Germinal center (tissue), 1 donor: ENCODE data around the gene HIF3A.

Experiments used
- DNase-seq: peaks from one replicate; pipeline ENCODE4 v3.0.0; 2012; ENCODE audit warnings: mixed read lengths, low spot score

Gene HIF3A

GRCh38 chr19:46384396-46384795, 87.6 kb downstream of the HIF3A start:
- no peak for DNase-seq

DNA sequence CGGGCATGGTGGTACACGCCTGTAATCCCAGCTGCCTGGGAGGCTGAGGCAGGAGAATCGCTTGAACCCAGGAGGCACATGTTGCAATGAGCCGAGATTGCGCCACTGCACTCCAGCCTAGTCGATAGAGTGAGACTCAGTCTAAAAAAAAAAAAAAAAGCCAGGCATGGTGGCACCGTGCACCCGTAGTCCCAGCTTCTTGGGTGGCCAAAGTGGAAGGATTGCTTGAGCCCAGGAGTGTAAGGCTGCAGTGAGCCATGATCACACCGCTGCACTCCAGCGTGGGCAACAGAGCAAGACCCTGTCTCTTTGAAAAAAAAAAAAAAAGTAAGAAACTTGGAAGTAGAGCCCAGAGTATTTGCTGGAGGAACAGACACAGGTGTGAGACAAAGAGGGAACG, 88.8 kb downstream of the HIF3A start:
- DNase-seq = no peak

DNA sequence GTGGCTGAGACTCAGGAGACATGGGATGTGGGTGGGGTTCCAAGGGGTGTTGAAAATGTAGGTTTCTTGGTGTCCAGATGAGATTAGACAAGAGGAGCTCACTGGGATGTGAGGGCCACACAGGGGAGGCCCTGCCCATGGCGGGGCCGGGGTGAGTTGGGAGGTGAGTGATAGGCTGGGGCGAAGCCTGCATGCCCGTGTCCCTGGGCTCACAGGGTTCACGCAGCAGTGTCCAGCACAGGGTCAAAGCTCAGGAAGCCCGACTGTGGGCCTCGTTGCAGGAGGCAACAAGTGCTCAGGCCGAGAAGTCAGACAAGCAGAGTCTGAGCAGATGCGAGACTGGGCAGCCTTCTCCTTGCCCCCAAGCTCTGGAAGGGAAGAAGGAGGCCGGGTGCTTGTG, 89.3 kb downstream of the HIF3A start:
- no peak for DNase-seq

DNA sequence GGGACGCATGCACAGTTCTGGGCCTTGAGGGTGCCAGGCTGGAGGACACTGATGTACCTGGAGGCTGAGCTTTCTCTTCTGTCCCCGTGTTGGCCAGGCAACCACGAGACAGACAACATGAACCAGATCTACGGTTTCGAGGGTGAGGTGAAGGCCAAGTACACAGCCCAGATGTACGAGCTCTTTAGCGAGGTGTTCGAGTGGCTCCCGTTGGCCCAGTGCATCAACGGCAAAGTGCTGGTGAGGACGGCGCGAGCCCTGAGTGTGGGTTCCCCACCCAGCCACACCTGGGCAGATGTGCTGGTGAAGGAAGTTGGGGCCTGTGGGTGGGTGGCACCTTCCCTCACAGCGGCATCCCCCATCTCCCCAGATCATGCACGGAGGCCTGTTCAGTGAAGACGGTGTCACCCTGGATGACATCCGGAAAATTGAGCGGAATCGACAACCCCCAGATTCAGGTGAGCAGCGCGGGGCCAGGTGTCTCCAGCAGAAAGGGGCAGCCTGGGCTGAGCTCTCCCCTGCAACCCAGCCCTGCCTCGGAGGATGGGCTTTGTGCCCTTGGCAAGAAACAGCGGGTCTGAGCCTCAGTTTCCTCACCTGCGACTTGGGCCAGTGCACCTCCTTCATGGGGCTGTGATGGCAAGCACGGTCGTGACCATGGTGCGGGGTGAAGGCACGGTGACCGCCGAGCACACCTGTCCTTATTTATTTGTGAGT, 90.3 kb downstream of the HIF3A start:
- no peak for DNase-seq

DNA sequence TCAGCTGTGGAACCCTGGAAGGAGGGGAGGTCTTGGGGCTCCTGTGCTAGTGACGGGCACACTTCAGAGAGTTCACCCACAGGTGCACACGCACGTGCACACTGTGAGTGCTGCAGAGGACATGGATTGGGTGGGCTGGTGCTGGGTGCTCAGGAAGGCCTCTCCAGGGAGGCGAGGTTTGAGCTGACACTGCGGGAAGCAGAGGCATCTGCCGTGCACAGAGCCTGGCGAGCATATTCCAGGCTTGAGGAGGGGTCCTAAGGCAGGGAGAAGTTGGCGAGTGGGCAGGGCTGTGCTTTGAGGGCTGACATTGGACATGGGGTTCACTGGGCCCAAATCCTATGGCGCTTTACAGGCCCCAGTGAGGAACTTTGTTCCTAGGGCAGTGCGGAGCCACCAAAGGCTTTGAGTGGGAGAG, 90.9 kb downstream of the HIF3A start:
- DNase-seq = no peak

DNA sequence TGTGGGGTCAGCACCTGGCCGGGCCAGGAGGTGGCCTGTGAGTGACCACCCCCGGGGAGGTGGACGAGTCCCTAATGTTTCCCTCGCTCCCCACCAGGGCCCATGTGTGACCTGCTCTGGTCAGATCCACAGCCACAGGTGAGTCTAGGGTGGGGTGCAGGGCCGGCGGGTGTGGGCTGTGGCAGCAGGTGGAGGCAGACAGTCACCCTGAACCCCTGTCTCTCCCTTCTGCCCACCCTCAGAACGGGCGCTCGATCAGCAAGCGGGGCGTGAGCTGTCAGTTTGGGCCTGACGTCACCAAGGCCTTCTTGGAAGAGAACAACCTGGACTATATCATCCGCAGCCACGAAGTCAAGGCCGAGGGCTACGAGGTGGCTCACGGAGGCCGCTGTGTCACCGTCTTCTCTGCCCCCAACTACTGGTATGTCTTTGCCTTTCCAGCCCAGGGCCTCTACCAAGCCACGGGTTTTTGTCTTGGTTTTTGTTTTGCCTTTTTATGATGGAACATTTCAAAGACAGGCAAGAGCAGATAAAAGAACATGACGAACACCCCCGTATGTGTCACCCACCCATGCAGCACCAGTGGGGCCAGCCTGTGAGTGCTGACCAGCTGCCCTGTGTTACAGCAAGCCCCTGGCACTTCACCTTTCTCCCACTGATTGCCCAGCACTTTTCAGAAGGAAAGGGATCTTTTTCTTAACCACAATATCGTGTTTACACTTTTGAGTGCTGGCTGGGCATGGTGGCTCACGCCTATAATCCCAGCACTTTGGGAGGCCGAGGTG, 91.7 kb downstream of the HIF3A start:
- DNase-seq = no peak

DNA sequence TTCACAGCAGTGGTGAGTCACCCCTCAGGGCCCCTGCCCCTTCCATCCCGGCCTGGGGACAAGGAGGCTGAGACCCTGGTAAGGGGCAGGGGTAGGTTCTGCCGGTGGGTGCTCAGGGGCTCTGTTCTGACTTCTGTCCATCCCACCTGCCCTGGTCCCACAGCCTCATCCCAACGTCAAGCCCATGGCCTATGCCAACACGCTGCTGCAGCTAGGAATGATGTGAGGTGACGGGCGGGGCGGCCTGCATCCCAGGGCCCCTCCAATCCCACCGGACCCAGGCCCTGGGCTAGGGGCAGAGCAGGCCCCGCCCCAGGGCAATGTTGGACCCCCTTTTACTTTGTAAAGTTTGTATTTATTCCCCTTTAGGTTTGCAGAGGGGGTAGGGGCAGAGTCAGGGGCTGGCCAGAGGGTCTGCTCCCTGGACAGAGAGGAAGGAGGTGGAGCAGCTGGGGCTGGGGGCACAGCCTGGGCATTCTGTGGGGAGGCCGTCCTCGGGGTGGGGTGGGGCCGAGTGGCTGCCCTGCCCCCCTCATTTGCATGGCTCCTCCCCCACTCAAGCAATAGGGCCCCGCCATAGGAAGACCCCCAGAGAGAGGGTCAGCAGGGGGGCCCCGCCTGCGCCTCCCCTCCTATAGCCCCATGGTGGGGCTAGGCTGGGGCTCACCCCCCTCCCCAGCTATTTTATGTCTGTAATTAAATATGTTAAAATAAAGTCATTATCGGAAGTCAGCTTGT, 93.4 kb downstream of the HIF3A start:
- DNase-seq = no peak

DNA sequence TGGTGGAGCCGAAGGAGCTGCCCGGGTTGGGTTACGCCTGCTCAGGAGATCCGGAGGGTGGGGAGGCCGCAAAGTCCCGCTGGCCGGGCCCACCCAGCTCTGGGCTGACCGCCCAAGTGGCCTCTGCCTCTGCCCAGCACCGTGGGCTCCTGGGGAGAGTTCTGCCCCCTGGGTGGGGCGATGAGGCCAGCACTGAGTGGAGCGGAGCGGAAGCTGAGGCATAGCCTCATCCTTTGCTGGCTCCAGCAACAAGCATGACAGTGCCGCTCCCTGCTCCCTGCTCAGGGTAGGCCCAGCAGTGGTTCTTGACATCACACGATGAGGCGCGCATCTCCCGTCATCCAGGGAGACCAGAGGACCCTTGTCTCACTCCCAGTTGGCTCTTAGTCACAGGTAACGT, 94.0 kb downstream of the HIF3A start:
- no peak for DNase-seq

- no peak for DNase-seq
These were observed 94.7 kb downstream of the HIF3A start for GRCh38 chr19:46391296-46392251.

DNA sequence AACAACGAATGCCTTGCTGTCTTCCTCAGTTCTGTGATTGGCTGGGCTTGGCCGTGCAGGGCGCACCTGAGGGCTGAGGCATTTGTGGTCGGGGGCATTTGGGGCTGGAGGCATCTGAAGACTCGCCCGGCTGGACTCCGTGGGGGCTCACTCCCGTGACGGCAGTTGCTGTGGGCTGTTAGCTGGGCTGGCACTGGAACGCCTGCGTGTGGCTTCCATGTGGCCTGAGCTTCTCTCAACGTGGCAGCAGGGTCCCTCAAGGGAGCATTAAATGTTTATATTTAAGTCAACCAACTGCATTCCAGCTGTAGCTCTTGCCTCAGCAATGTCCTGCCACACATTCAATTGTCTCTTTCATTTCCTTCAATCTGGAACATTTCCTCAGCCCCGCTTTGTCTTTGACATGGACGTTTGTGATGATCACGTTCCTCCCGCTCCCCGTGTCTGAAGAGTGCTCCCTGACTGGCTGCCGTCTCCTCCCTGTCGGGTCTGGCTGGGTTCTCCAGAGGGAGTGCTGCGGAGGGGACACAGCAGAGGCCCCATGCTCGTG, 95.5 kb downstream of the HIF3A start:
- no peak for DNase-seq

- DNase-seq = no peak
These were observed 96.0 kb downstream of the HIF3A start for GRCh38 chr19:46392837-46393236.
